C1 segment of cervical spinal cord (tissue), 14 donors: ENCODE data around the gene SRSF10.
"Not testable (repeated sequence)": the region's sequence is repeated elsewhere in the genome, so short reads cannot be mapped to it uniquely, and the experiment has no call there.

Source experiments
- DNase-seq, 14 donors: peaks; one replicate each; lab custom pipeline; 2025; lab: John Stamatoyannopoulos, UW

Gene SRSF10

GRCh38 chr1:23997812-23998211, 17.7 kb upstream of the SRSF10 start:
- no peak for DNase-seq

GRCh38 chr1:23996700-23997229, 16.6 kb upstream of the SRSF10 start:
- no peak for DNase-seq

GRCh38 chr1:23995431-23995837, 15.3 kb upstream of the SRSF10 start:
- DNase-seq = no peak

- DNase-seq = not testable (repeated sequence)
Observed at GRCh38 chr1:23992011-23992410, 11.9 kb upstream of the SRSF10 start.

GRCh38 chr1:23989263-23989662, 9.1 kb upstream of the SRSF10 start:
- DNase-seq = no peak

GRCh38 chr1:23987038-23987437, 6.9 kb upstream of the SRSF10 start:
- DNase-seq = not testable (repeated sequence)

GRCh38 chr1:23984417-23985186, 4.5 kb upstream of the SRSF10 start:
- no peak for DNase-seq

GRCh38 chr1:23980728-23981070, 572 bp upstream of the SRSF10 start:
- DNase-seq = peak in 5 of 14 donors; percentile 22 to 55 (median 42)

GRCh38 chr1:23979387-23979880, 693 bp downstream of the SRSF10 start:
- DNase-seq = no peak

GRCh38 chr1:23978805-23979204, 1.3 kb downstream of the SRSF10 start:
- DNase-seq = no peak

GRCh38 chr1:23977854-23978191, 2.3 kb downstream of the SRSF10 start:
- DNase-seq = no peak

- no peak for DNase-seq
Observed at GRCh38 chr1:23977187-23977853, 2.8 kb downstream of the SRSF10 start.

- no peak for DNase-seq
Observed at GRCh38 chr1:23967871-23968270, 12.3 kb downstream of the SRSF10 start.

GRCh38 chr1:23966973-23967493, 13.1 kb downstream of the SRSF10 start:
- no peak for DNase-seq

GRCh38 chr1:23964790-23965740, 15.1 kb downstream of the SRSF10 start:
- no peak for DNase-seq

GRCh38 chr1:23964235-23964668, 15.9 kb downstream of the SRSF10 start:
- no peak for DNase-seq

- no peak for DNase-seq
Observed at GRCh38 chr1:23963617-23964234, 16.4 kb downstream of the SRSF10 start.

- peak in 1 of 14 donors; percentile 46 for DNase-seq
Observed at GRCh38 chr1:23960291-23961020, 19.7 kb downstream of the SRSF10 start.

- DNase-seq = peak; percentile 88 to 98 (median 96)
Observed at GRCh38 chr1:23959461-23960290, 20.5 kb downstream of the SRSF10 start, which contains the start of gene PNRC2. PNRC2 (plus strand) TSS chr1:23959828; CDS start chr1:23961458, 1,630 bp downstream.
